ENCODE results near the gene PLCD3.

Gene PLCD3

DNA sequence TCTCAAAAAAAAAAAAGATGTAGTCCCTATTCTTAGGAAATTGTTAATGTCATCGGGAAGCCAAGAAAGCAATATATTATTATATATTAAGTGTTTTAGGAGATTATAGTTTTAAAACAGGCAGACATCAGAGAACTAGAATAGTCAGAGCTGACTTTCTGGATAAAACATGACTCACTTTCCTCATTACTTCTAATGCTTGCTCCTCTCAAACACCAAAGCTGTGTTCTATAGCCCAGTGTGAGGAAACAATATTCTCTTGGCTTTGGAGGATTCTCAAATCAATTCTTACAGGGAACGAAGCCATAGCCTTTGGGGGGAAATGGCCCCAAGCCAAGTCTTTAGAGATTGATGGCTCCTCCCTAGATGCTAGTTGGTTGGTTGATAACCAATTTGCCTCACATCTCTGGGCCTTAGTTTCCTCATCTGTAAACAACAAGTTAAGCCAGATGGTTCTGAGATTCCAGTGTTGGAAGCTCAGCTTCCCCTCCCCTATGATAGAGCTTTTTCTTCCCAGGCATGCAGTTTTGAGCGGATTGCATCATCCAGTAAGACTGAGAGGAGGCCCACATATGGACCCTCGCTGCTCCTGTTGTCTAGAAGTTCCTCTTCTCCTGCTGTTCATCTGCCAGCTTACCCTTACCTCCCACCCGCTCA lies 58.8 kb downstream of the PLCD3 start:
- no peak for DNase-seq (ENCODE audit: low read depth in 3 of 3)

DNA sequence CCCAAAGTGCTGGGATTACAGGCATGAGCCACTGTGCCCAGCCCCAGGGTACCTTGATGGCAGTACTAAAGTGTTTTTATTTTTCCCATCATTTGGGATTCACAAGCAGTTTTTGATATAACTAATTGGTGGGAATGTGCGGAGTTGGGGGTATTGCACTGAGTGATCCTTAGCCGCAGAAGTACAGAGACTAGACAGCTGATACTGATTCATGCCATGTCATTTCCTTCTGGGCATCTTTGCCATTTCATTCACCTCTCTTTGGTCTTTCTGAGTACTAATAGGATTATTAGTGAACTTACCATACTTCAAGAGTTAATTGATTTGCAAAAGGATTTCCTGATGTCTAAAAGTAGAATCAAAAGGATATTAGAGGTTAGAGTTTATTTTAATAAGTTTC lies 61.5 kb downstream of the PLCD3 start:
- DNase-seq (ENCODE audit: low read depth in 3 of 3), result no peak

DNA sequence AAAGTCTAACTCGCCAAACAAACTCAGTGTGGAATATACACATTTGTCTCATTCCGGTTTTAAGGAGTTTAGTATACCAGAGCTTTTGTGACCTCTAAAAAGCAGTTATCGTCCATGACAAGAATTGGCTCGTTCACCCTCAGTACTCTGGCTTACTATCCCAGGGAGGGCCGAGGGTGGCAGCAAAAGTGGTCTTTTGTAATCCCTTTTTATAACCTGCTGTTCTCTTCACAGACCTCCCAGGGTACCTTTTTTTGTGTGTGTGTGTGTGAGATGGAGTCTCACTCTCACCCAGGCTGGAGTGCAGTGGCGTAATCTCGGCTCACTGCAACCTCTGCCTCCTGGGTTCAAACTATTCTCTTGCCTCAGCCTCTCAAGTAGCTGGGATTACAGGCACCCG lies 62.3 kb downstream of the PLCD3 start:
- no peak for DNase-seq (ENCODE audit: low read depth in 3 of 3)

DNA sequence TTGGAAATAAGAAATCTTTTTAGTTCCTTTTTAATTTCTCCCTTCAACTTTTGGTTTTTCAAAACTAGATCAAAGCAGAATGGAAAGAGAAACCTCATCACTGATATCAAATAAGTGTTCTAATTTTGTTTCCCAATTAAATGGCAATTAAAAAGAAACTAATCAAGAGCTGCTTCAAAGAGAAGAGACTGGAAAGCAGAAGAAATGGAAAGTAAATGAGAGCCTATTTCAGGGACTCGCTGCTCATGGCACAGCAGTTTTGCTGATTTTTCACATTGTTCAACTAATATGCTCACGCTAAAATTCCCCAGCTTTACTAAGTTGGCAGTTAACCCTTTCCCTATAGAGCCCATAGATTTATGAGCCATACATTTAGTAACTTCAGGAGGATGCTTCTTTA lies 64.7 kb downstream of the PLCD3 start:
- DNase-seq (ENCODE audit: low read depth in 3 of 3), result no peak

DNA sequence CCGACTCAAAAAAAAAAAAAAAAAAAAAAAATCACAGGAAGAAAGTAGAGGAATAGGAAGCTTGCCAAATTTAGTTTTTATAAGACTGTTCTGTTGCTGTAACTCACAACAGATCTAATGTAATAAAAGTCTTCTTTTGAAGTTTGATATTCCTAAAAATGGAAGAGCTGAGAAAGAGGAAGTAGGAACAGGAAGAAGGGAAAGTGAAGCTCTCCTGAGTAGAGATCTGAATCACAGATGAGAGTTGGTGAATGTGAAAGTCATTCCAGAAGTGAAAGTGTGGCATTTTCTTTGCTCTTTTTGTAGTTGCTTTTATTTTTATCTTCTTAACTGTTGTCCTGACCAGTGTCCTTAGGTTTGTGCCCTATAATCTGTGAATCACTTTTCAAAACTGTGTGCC lies 69.1 kb downstream of the PLCD3 start:
- DNase-seq (ENCODE audit: low read depth in 3 of 3), result no peak

DNA sequence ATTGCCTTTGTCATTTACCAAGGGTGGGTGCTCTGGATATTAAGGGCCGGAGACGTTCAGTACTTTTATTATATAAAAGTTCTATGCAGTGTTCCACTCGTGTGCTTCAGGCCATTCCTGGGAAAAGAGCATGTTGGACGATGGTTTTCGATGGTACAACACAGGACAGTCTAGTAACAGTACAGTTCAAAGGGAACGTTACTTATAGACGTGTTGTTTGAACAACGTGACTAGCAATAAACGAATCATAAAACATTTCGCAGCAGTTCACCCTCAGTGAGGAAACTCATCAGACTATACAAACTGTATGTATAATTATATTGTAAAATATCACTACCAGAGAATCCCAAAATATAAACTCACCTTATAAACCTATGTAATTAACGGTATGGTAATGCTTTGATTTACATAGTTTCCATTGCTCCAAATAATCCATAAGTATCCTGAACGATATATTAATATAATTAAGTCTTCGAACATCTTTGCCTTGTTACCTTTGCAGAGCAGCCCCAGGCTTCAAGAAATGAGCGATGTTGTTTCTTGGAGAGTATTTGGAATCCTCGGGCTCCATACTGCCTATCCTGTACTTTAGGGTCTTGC lies 70.6 kb downstream of the PLCD3 start:
- no peak for DNase-seq (ENCODE audit: low read depth in 3 of 3)

DNA sequence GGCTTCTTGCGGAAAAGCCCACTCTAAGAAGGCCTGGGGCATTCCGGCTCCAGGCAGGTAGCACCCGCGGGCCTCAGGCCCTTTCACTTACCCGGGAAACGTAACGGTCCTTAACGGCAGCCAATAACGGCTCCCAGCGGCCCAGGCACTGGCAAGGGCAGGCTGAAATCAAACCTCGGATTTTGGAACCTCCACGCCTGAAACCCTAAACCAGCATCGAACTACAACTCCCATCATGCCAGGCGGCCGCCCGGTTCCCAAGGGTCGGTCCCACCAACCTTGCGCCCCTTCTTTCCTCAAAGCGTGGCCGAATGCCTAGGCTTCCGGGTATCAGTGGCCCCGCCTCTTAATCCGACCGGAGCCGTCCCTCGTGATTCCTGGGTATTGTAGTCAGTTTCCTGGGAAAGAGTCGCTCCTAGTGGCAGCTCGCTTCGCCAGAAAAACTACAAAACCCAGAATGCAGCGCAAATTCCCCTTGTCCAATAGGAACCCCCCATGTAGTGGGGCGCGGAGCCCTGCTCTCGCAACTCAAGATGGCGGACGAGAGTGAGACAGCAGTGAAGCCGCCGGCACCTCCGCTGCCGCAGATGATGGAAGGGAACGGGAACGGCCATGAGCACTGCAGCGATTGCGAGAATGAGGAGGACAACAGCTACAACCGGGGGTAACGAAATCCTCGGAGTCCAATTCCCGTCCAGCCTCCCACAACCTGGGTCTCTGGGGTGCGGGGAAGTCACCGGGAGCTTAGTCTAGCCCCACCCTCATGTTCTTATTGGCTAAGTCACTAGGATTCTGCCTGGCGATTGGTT lies 71.3 kb downstream of the PLCD3 start, which contains the start of gene NMT1:
TSS of gene NMT1 (plus strand) at position 521 of the 809 bp plus-strand sequence. CDS start at position 534, 13 bp downstream.
- peak; percentile 92 to 97 (median 96) for DNase-seq (ENCODE audit: low read depth in 3 of 3)

DNA sequence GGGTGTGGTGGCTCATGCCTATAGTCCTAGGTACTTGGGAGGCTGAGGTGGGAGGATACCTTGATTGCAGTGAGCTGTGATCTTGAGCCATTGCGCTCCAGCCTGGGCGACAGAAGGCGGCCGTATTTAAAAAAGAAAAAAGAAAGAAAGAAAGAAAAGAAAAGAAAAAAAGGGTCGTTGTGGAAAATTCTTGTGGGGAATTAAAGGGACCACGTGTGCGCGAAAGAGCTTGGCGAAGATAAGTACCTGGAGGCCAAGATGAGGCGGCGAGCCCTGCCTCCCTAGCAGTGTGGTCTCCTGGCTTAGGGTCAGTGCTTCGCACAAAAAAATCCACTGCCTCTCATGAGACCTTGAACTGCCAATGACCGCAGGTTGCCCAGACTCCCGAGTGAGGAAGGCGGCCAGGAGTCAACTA lies 71.9 kb downstream of the PLCD3 start:
- no peak for DNase-seq (ENCODE audit: low read depth in 3 of 3)

Data from stimulated activated CD4-positive, alpha-beta T cell treated with anti-CD3 and anti-CD28 coated beads, TNF-alpha, amount 100 ng/mL, for 24 hours (primary cell).